Liver (tissue), 9 donors: ENCODE data around the gene NOCT. TPM values are rescaled to one million over a fixed set of nuclear protein-coding genes. Genes with fewer than 3 reads are reported as not detected.

Experiments
- DNase-seq: peaks from one replicate; pipeline ENCODE4 v3.0.0-alpha.2; 2017; ENCODE audit warnings: low spot score
- H3K27ac ChIP-seq, 2 donors: one replicate each; pipeline ENCODE4 v1.7.0; 2013; ENCODE audit warnings: inconsistent platforms in 2 of 2, low read length in 2 of 2, control low read depth in 1 of 2, low read depth in 1 of 2, mild to moderate bottlenecking in 1 of 2
- H3K27me3 ChIP-seq, 4 donors: one replicate each; pipeline versions ENCODE4 v1.6.1 to v1.7.0; 2013; ENCODE audit warnings: low read length in 3 of 4, inconsistent platforms in 1 of 4, mild to moderate bottlenecking in 1 of 4, moderate library complexity in 1 of 4; ENCODE audit not compliant: control insufficient read depth in 4 of 4, insufficient read depth in 4 of 4
- H3K36me3 ChIP-seq, 4 donors: one replicate each; pipeline versions ENCODE4 v1.6.1 to v1.7.0; 2013; ENCODE audit warnings: low read length in 3 of 4, mild to moderate bottlenecking in 3 of 4, low read depth in 1 of 4, moderate library complexity in 1 of 4; ENCODE audit not compliant: control insufficient read depth in 4 of 4, insufficient read depth in 3 of 4
- H3K4me1 ChIP-seq, 4 donors: one replicate each; pipeline versions ENCODE4 v1.6.1 to v1.7.0; 2013; ENCODE audit warnings: low read length in 3 of 4, mild to moderate bottlenecking in 3 of 4, moderate library complexity in 1 of 4; ENCODE audit not compliant: control insufficient read depth in 4 of 4, insufficient read depth in 4 of 4
- H3K4me3 ChIP-seq, 3 donors: one replicate each; pipeline versions ENCODE4 v1.6.1 to v1.7.0; 2013; ENCODE audit warnings: low read length in 3 of 3, control low read depth in 1 of 3, low read depth in 1 of 3, mild to moderate bottlenecking in 1 of 3
- H3K9ac ChIP-seq, 2 donors: one replicate each; pipeline ENCODE4 v1.7.0; 2013; ENCODE audit warnings: low read length in 2 of 2, mild to moderate bottlenecking in 2 of 2, moderate library complexity in 2 of 2, control low read depth in 1 of 2, low read depth in 1 of 2
- H3K9me3 ChIP-seq, 4 donors: one replicate each; pipeline versions ENCODE4 v1.6.1 to v1.7.0; 2013; ENCODE audit warnings: low read length in 3 of 4; ENCODE audit not compliant: control insufficient read depth in 4 of 4
- EGR1 ChIP-seq, 2 donors: IDR thresholded peaks; 2 replicates each; pipeline ENCODE4 v1.6.1; 2016 to 2018; ENCODE audit warnings: antibody characterized with exemption in 2 of 2, low read depth in 2 of 2
- GABPA ChIP-seq, 2 donors: IDR thresholded peaks in 1 of 2; conservative IDR thresholded peaks in 1 of 2; 2 replicates each; pipeline ENCODE4 v1.6.1; 2016; ENCODE audit warnings: antibody characterized with exemption in 2 of 2, mild to moderate bottlenecking in 1 of 2, moderate library complexity in 1 of 2
- HNF4A ChIP-seq, 2 donors: conservative IDR thresholded peaks; 2 replicates each; pipeline ENCODE4 v1.6.1; 2016; ENCODE audit warnings: antibody characterized with exemption in 2 of 2, mild to moderate bottlenecking in 2 of 2
- HNF4G ChIP-seq: IDR thresholded peaks from 2 replicates; pipeline ENCODE4 v1.6.1; 2016; ENCODE audit warnings: antibody characterized with exemption
- JUND ChIP-seq, 2 donors: IDR thresholded peaks; 2 replicates each; pipeline ENCODE4 v1.6.1; 2016; ENCODE audit warnings: antibody characterized with exemption in 2 of 2
- NR2F2 ChIP-seq: IDR thresholded peaks from 2 replicates; pipeline ENCODE4 v1.6.1; 2016; ENCODE audit warnings: antibody characterized with exemption
- TAF1 ChIP-seq: conservative IDR thresholded peaks from 2 replicates; pipeline ENCODE4 v1.6.1; 2016; ENCODE audit warnings: antibody characterized with exemption, mild to moderate bottlenecking
- YY1 ChIP-seq: IDR thresholded peaks from 2 replicates; pipeline ENCODE4 v1.6.1; 2016; ENCODE audit warnings: antibody characterized with exemption, mild to moderate bottlenecking
- WGBS: extraction: QIAGEN DNeasy Blood & Tissue Kit; methylation state at CpG from one replicate; pipeline ENCODE4 v1.1.7; 2013; 5-methylcytosine and 5-hydroxymethylcytosine counted together
- polyA plus RNA-seq, 2 donors: library from polyadenylated mRNA; stranded (reverse) in 1 of 2; unstranded in 1 of 2; fragments of 200-250 nt in 1 of 2; fragments of >200 nt in 1 of 2; fragmentation: Nextera tagmentation in 1 of 2; extraction: Ambion mirVana in 1 of 2; gene quantifications; one replicate each; pipeline versions ENCODE4 v1.2.1 to v1.2.3, GENCODE V29; 2013 to 2015
- total RNA-seq, 2 donors: library from RNA; depleted of rRNA; stranded (reverse); fragments of >200 nt; gene quantifications; one replicate each; pipeline ENCODE4 v1.2.3, GENCODE V29; 2014
- TF ChIP-seq, protein P1 (sequence below): IDR thresholded peaks from 2 replicates; pipeline ENCODE4 v1.6.1; 2016; ENCODE audit warnings: antibody characterized with exemption
- TF ChIP-seq, protein P2 (sequence below): IDR thresholded peaks from 2 replicates; pipeline ENCODE4 v1.6.1; 2016; ENCODE audit warnings: antibody characterized with exemption
- TF ChIP-seq, protein P3 (sequence below): IDR thresholded peaks from 2 replicates; pipeline ENCODE4 v1.6.1; 2016; ENCODE audit warnings: antibody characterized with exemption, mild to moderate bottlenecking
- TF ChIP-seq, protein P4 (sequence below): fragments of 150-350 bp; IDR thresholded peaks from 2 replicates; pipeline ENCODE4 v1.5.1; 2017; ENCODE audit warnings: improper control_type of control experiment, low read depth, low read length; ENCODE audit not compliant: missing input control
- TF ChIP-seq, protein P5 (sequence below): IDR thresholded peaks from 2 replicates; pipeline ENCODE4 v1.6.1; 2016; ENCODE audit warnings: antibody characterized with exemption
- donor health status: healthy.
- donor health status: healthy.
- donor health status: healthy.
- donor health status: healthy.
- donor health status: healthy.

NOCT gene
- total and polyA plus RNA-seq, 4 donors = 2.8 to 11.9 (median 4.3) TPM

DNA sequence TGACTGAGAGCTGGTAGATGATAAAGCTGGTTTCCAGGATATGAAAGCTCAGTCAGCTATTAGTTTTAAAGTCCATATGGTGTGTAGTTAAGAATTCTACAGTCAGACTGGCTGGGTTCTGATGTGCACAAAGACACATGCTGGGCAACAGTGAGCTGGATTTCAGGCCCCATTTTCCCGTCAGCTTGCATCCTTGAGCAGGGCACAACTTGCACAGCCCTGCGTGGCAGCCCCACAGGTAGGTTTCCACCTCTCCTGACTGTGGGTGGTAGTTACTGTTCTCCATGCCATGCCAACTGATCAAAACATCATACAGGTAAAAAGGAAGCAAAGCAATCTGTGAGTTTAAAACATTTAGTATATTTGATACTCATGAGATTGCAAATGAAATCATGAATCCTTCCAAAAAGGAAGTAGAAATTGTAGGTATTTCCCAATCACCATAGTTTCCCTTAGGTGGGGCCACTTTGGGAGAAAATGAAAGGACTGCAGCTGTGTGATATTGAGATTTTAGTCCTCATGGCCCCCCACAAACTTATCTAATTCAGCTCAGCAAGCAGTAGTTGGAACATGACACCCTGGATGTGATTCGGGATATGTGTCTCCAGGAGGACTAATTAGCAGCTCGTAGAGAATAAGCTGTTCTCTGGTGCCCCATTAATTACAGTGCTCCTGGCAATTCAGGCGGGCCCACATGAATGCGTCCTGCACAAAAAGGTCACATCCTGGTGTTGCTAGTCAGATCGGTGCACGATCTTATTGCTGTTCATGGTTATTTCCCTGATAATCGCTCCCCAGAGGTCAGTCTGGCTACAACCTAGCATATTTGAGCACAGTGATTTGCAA lies 42.4 kb upstream of the NOCT start:
- 84% methylated on average over 9 of the region's 9 CpGs for WGBS
- DNase-seq = no peak
- Histone ChIP-seq H3K36me3 (no peaks in the 10 kb centered on the region), H3K9me3 (no peaks in the 10 kb centered on the region), H3K4me3 (no peak overlapping the region), H3K27ac (no peak overlapping the region), H3K27me3 (no peaks in the 10 kb centered on the region), H3K4me1 (peaks cover 0 to 6% (median 4%) of the 10 kb centered on the region in 4 donors), H3K9ac (no peak overlapping the region)
- TF ChIP-seq TAF1 = no peak
- no peak for TF ChIP-seq YY1
- TF ChIP-seq EGR1 (IDR thresholded peaks at IDR 0.05; ENCODE audit: low read depth in 2 of 2) = no peak
- no peak for TF ChIP-seq HNF4G
- TF ChIP-seq, protein P1, sequence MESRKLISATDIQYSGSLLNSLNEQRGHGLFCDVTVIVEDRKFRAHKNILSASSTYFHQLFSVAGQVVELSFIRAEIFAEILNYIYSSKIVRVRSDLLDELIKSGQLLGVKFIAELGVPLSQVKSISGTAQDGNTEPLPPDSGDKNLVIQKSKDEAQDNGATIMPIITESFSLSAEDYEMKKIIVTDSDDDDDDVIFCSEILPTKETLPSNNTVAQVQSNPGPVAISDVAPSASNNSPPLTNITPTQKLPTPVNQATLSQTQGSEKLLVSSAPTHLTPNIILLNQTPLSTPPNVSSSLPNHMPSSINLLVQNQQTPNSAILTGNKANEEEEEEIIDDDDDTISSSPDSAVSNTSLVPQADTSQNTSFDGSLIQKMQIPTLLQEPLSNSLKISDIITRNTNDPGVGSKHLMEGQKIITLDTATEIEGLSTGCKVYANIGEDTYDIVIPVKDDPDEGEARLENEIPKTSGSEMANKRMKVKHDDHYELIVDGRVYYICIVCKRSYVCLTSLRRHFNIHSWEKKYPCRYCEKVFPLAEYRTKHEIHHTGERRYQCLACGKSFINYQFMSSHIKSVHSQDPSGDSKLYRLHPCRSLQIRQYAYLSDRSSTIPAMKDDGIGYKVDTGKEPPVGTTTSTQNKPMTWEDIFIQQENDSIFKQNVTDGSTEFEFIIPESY = no peak
- no peak for TF ChIP-seq GABPA (IDR thresholded peaks at IDR 0.05 in 1 of 2, conservative IDR thresholded peaks at IDR 0.05 in 1 of 2)
- TF ChIP-seq, protein P2, sequence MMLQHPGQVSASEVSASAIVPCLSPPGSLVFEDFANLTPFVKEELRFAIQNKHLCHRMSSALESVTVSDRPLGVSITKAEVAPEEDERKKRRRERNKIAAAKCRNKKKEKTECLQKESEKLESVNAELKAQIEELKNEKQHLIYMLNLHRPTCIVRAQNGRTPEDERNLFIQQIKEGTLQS = no peak

DNA sequence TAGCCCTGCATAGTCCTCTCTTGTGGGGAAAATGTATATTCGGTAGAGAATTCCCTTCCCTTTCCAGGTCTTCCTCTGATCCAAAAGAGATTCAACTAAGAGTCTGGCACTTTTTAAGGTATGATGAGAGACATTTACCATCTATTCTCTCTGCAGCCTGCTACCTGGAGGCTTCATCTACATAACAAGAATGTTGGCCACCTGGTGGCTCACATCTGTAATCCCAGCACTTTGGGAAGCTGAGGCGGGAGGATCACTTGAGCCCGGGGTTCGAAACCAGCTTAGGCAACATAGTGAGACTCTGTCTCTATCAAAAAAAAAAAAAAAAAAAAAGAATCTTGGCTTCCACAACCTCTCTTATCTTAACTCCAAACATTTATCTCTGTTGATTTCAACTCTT lies 40.4 kb upstream of the NOCT start:
- Histone ChIP-seq H3K27ac (no peak overlapping the region), H3K36me3 (no peaks in the 10 kb centered on the region), H3K9me3 (no peaks in the 10 kb centered on the region), H3K4me1 (peaks cover 0 to 2% (median 0%) of the 10 kb centered on the region in 4 donors), H3K4me3 (no peak overlapping the region), H3K27me3 (no peaks in the 10 kb centered on the region), H3K9ac (no peak overlapping the region)
- no peak for DNase-seq
- TF ChIP-seq HNF4A (conservative IDR thresholded peaks at IDR 0.05) (no peak), HNF4G (no peak), YY1 (no peak), NR2F2 (no peak), JUND (IDR thresholded peaks at IDR 0.05) (no peak), EGR1 (IDR thresholded peaks at IDR 0.05; ENCODE audit: low read depth in 2 of 2) (no peak)
- TF ChIP-seq, protein P1 = no peak
- TF ChIP-seq, protein P3, sequence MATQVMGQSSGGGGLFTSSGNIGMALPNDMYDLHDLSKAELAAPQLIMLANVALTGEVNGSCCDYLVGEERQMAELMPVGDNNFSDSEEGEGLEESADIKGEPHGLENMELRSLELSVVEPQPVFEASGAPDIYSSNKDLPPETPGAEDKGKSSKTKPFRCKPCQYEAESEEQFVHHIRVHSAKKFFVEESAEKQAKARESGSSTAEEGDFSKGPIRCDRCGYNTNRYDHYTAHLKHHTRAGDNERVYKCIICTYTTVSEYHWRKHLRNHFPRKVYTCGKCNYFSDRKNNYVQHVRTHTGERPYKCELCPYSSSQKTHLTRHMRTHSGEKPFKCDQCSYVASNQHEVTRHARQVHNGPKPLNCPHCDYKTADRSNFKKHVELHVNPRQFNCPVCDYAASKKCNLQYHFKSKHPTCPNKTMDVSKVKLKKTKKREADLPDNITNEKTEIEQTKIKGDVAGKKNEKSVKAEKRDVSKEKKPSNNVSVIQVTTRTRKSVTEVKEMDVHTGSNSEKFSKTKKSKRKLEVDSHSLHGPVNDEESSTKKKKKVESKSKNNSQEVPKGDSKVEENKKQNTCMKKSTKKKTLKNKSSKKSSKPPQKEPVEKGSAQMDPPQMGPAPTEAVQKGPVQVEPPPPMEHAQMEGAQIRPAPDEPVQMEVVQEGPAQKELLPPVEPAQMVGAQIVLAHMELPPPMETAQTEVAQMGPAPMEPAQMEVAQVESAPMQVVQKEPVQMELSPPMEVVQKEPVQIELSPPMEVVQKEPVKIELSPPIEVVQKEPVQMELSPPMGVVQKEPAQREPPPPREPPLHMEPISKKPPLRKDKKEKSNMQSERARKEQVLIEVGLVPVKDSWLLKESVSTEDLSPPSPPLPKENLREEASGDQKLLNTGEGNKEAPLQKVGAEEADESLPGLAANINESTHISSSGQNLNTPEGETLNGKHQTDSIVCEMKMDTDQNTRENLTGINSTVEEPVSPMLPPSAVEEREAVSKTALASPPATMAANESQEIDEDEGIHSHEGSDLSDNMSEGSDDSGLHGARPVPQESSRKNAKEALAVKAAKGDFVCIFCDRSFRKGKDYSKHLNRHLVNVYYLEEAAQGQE = no peak
- TF ChIP-seq, protein P4, sequence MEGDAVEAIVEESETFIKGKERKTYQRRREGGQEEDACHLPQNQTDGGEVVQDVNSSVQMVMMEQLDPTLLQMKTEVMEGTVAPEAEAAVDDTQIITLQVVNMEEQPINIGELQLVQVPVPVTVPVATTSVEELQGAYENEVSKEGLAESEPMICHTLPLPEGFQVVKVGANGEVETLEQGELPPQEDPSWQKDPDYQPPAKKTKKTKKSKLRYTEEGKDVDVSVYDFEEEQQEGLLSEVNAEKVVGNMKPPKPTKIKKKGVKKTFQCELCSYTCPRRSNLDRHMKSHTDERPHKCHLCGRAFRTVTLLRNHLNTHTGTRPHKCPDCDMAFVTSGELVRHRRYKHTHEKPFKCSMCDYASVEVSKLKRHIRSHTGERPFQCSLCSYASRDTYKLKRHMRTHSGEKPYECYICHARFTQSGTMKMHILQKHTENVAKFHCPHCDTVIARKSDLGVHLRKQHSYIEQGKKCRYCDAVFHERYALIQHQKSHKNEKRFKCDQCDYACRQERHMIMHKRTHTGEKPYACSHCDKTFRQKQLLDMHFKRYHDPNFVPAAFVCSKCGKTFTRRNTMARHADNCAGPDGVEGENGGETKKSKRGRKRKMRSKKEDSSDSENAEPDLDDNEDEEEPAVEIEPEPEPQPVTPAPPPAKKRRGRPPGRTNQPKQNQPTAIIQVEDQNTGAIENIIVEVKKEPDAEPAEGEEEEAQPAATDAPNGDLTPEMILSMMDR = no peak
- TF ChIP-seq, protein P5, sequence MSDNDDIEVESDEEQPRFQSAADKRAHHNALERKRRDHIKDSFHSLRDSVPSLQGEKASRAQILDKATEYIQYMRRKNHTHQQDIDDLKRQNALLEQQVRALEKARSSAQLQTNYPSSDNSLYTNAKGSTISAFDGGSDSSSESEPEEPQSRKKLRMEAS = no peak
- 85% methylated on average over 4 of the region's 4 CpGs for WGBS
